ENCODE measurements around the gene MTFR1L.
A peak's percentile ranks its signal among the peaks of the same experiment; 100 is the strongest.

Gene MTFR1L

DNA sequence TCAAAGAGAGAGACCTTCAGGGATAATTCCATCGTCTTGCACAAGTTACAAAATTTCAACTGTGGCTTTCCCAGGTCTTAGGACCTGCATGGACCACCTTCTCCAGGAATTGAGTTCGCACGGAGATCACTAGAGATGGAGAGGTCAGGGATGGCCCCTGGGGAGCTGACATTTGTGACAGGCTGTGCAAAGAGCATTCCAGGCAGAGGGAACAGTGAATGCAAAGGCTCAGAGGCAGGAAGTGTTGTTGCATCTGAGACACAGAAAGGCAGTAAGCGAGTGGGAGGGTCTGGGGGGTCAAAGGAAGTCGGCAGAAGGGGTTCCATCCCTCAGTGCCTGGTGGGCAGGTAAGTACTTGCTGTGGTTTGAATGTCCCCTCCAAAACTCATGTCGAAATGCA lies 29.3 kb upstream of the MTFR1L start:
- DNase-seq (ENCODE audit: extremely low read depth in 1 of 2, low read depth in 1 of 2) = no peak

DNA sequence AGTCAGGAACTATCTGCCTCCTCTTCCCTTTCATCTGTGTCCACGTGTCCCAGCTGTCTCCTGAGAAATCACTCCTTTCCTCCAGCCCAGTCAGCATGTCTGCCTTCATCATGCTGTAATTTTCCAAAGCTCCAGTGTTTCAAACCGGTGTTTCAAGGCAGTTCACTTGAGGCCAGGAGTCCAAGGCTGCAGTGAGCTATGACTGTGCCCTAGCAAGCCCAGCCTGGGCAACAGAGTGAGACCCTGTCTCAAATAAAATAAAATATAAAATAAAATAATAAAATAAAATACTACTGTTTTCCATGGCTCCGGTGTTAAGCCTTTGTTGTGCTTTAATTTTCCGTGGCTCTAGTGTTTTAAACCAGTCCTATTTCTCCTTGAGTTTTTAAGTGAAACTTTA lies 27.6 kb upstream of the MTFR1L start:
- DNase-seq (ENCODE audit: extremely low read depth in 1 of 2, low read depth in 1 of 2) = no peak

- no peak for DNase-seq (ENCODE audit: extremely low read depth in 1 of 2, low read depth in 1 of 2)
Observed at GRCh38 chr1:25793585-25794170, 26.1 kb upstream of the MTFR1L start.

GRCh38 chr1:25794325-25794724 lies 25.4 kb upstream of the MTFR1L start:
- no peak for DNase-seq (ENCODE audit: extremely low read depth in 1 of 2, low read depth in 1 of 2)

DNA sequence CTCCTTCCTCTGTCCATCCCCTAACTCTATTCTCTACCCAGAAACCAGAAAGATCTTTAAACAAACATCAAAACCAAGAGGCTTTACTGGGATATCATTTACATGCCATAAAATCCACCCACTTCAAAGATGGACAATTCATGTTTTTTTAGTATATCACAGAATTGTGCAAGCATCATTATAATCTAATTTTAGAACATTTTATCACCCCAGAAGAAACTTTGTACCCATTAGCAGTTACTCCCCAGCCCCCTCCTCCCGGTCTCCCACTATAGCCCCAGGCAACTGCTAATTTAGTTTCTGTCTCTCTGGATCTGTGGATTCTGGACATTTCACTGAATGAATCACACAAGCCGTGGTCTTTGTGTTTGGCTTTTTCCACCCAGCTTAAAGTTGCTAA lies 24.5 kb upstream of the MTFR1L start:
- no peak for DNase-seq (ENCODE audit: extremely low read depth in 1 of 2, low read depth in 1 of 2)

DNA sequence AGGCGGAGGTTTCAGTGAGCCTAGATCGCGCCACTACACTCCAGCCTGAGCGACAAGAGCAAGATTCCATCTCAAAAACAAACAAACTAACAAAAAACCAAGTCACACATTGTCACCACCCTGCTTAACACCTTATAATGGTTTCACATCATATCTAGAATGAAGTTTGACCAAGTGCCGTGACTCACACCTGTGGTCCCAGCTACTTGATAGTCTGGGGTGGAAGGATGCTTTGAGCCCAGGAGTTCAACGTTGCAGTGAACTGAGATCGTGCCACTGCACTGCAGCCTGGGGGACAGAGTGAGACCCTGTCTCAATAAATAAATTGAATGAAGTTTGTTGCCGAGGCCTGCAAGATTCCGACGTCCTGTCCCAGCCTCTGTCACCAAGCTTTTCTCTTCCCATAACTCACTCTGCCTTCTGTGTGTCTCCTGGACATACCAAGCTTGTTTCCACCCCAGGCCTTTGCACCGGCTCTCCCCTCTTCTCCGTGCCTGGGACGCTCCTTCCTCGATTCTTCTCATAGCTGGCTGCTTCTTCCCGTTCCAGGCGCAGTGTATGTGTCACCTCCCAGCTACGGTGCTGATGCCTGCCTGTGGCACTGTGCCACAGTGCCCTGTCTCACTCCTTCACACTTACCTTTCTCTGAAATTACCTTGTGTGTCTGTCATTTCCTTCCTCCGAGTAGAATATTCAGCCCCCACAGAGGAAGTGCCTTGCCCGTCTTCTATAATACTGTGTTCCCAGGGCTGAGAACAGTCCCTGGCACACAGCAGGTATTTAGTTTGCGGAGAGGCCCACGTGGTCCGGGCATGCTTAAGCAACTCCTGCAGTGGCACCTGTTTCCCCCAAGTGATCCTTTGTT lies 23.6 kb upstream of the MTFR1L start:
- peak in 1 of 2 donors; percentile 54 for DNase-seq (ENCODE audit: extremely low read depth in 1 of 2, low read depth in 1 of 2)

DNA sequence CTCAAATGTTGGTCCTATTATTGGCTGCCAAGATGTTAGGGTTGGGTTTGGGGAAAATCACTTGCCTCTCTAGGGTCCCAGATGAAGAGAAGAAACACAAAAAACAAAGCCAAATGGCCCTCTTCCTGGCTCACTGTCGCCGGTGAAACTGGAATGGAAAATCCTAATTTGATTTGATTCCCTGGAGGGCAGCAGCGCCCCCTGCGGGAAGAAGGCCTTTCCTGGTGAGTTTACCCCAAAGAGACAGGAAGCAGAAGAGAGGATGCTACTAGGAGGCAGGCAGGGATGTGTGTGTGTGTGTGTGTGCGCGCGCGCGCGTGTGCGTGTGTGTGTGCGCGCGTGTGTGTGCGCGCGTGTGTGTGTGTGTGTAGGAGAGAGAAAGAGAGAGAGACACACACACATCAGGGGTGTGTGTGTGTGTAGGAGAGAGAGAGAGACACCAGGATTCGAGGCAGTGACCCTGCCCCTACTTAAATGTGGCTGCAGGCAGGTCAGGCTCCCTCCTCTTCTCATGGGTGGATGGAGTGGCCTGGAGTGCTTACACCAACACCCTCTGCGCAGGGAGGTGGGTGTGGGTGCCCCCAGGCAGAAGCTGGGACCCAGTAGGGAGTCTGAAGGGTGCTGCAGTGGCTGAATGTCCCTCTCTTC lies 22.8 kb upstream of the MTFR1L start:
- DNase-seq (ENCODE audit: extremely low read depth in 1 of 2, low read depth in 1 of 2) = peak; percentile 57 to 65

DNA sequence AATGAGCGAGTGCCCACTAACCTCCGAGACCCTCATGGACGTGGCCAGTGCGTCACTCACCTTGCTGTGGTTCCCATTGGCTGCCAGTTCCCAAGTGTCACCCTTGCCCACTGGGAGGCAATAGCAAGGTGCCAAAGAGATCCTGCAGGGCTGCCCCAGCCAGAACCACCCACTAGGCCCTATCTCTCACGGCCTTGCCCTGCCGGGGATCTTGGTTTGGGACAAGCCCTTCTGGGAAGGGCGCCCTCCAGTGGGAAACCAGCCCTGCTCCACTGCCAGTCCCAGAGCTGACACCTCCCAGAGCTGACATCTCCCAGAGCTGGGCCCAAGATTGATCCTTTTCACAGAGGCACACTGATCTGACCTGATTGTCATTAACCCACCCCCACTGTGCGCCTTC lies 21.8 kb upstream of the MTFR1L start:
- DNase-seq (ENCODE audit: extremely low read depth in 1 of 2, low read depth in 1 of 2) = no peak

GRCh38 chr1:25798666-25799351 lies 20.9 kb upstream of the MTFR1L start:
- no peak for DNase-seq (ENCODE audit: extremely low read depth in 1 of 2, low read depth in 1 of 2)

- no peak for DNase-seq (ENCODE audit: extremely low read depth in 1 of 2, low read depth in 1 of 2)
Observed at GRCh38 chr1:25799352-25799934, 20.3 kb upstream of the MTFR1L start.

DNA sequence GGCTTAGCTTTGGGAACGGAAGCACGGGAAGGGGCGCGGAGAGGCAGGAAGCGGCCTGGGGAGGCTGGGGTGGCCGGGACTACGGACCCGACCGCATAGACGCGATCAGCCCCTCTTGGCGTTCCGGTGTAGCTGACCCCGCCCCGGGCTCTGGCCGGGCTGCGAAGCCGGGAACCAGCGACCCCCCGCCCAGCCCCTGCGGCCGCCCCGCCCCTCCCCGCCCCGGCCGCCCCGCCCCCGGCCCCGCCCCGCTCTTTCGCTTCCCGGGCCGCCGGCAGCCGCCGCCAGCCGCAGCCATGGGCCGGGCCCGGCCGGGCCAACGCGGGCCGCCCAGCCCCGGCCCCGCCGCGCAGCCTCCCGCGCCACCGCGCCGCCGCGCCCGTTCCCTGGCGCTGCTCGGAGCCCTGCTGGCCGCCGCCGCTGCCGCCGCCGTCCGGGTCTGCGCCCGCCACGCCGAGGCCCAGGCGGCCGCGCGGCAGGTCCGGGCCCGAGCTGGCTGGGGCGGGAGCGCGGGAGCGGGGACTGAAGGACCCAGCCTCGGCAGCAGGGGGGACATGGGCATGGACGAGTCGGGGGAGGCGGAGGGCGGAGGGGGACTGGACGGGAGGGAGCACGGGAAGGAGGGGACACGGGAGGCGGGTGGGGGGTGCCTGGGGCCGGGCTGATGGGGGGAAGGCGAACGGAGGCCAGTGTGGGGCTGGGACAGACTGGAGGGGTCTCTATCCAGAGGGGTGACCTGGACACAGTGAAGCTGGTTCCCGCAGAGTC lies 19.6 kb upstream of the MTFR1L start, which contains the start of gene SELENON:
Gene SELENON (plus strand): TSS at position 259 of the 768 bp plus-strand sequence. CDS start 38 bp downstream, at position 297.
- DNase-seq (ENCODE audit: extremely low read depth in 1 of 2, low read depth in 1 of 2) = no peak

DNA sequence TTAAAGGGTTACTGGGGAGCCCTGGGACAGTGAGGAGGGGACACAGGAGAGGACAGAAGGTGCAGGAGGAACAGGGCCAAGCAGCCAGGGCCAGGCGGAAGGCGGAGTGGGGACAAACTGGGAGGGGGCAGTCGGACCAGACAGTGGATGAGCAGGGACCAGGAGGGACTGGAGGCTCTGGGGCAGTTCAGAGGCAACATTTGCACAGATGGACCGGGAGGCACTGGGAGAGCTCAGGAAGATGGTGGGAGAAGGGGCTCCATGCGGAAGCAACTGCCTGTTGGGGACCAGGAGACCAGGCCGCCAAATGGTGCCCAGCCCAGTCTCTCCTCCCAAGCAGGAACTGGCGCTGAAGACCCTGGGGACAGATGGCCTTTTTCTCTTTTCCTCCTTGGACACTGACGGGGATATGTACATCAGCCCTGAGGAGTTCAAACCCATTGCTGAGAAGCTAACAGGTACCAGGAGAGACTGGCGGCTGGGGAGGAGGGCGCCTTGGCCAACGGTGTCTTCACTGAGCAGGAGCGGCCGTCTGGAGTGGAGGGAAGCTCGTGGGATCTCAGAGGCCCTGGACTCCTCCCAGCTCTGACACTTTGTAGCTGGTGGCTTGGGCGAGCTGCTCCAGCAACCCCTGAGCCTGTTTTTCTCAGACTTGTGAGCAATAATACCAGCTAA lies 18.9 kb upstream of the MTFR1L start:
- no peak for DNase-seq (ENCODE audit: extremely low read depth in 1 of 2, low read depth in 1 of 2)

DNA sequence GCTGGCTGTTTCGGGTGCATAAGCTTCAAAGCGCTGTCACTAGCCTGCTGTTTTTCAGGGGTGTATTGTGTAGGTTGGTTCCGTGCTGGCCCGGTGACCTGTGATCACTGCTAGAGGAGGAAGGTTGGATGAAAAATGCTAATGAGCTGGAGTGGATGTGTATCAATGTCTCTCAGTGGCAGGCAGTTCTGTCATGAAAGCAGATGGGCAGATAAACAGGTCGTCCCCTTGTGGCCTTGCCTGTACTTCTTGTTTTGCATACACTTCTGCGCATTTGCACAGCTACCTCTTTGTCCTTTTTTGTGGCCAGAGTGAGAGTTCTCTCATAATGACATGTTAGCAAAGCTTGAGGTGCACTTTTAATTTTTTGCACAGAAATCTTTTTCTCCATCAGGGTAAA lies 16.8 kb upstream of the MTFR1L start:
- DNase-seq (ENCODE audit: extremely low read depth in 1 of 2, low read depth in 1 of 2) = no peak

DNA sequence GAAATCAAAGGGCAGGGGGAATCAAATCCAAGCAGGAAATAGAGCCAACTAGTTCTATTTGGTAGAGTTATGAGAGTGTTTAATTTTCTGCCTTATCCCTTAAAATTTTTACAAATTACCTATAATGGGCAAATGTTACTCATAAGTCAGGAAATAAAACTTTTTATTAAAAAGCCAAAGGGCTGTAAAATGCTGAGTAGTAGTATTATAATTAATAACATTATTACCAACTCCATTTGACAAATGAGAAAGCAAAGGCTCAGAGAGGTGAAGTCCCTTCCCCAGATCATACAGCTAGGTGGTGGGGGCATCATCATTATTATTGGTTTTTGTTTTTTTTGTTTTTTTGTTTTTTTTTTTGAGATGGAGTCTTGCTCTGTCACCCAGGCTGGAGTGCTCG lies 16.4 kb upstream of the MTFR1L start:
- DNase-seq (ENCODE audit: extremely low read depth in 1 of 2, low read depth in 1 of 2) = no peak

DNA sequence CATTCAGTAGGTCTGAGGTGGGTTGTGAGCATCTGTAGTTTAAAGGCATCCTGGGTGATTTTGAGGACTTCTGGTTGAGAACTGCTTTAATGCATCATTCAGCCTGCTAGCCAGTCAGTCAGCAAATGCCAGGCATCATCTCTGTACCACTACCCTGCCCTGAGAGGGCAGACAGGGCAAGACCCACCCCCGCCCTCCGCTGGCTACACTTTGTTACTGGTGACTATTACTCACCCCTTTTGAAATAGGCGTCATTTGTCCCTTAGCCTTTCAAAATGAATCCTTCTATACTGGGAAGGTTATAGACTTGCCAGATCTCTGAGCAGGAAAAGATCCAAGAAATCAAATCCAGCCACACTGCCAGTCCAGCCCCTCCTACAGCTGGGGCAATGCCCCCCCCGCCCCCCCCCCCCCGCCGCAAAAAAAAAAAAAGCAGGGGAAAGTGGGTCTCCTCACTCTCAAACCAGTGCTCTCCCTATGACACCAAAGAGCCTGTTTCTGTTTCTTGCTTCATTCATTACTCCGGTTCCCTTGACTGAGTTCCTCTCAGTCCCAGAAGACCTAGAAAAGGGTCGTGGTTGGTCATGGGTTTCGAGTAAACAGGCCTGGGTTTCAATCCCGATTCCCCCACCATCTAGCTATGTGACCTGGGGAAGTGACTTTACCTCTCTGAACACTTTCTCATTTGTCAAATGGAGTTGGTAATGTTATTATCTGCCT lies 15.3 kb upstream of the MTFR1L start:
- peak in 1 of 2 donors; percentile 52 for DNase-seq (ENCODE audit: extremely low read depth in 1 of 2, low read depth in 1 of 2)

GRCh38 chr1:25804964-25805862 lies 14.5 kb upstream of the MTFR1L start:
- DNase-seq (ENCODE audit: extremely low read depth in 1 of 2, low read depth in 1 of 2) = no peak

DNA sequence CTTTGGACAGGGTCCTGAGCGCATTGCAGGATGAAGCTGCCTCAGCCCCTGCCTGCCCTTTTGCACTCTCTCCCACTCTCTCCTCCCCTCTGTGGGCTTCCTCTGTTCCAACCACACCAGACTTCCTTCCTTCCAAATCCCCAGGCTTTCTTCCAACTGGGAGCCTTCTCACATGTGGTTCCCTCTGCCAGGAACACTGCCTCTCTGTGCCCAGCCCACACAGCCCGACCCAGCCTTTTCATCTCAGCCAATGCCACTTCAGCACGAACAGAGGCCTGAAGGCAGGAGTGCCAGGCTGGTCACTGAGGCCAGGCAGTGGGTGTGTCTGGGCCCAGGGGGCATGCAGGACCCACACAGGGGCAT lies 13.9 kb upstream of the MTFR1L start:
- no peak for DNase-seq (ENCODE audit: extremely low read depth in 1 of 2, low read depth in 1 of 2)

- no peak for DNase-seq (ENCODE audit: extremely low read depth in 1 of 2, low read depth in 1 of 2)
Observed at GRCh38 chr1:25806418-25806817, 13.3 kb upstream of the MTFR1L start.

All from stimulated activated CD8-positive, alpha-beta memory T cell treated with anti-CD3 and anti-CD28 coated beads, Interleukin-7, amount 100 ng/mL, for 48 hours (primary cell).